ENCODE data around the gene EYA2. TPM values are rescaled to one million over a fixed set of nuclear protein-coding genes. Genes with fewer than 3 reads are reported as not detected.

Gene EYA2
- total RNA-seq, 1 experiment from 2014 or later: not detected

DNA sequence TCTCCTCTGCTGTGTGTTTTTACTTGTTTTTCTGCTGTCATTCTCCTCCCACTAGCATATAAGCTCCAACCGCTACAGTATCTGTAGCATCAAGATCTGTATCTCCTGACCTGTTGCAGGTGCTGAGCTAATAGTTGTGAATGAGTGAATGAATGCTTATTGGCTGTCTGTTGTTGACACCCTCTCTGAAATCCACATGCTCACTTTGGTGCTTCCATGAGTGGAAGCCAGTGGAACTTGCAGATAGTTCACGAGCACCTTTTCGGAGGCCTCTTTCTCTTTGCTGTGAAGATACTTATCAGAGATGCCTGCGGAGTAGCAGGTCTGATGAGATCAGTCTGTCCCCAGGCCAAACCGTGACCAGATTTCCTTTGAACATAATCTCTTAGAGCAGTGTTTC, 117.3 kb downstream of the EYA2 start:
- in situ Hi-C loops (cut with HindIII; ENCODE audit: low pct_unique_long_range_greater_than_20kb, low sequenced_read_pairs): no loop called here

DNA sequence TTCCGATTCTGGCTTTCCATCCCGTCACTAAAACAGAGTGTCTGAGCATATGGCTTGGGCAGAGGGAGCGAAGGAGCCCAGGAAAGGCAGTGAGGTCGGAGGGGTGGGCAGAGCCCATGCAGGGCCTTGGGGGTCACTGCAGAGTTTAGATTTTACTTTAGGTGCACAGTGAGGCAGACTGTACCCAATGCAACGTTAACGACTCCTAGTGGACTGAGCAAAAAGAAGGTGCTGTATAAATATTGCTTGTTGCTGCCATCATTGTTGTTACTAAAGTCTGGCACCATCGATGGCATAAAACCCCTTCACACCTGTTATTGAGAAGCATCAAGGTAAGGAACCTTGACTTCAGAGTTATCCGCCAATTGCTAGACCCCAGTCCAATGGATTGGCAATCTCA, 119.0 kb downstream of the EYA2 start:
- DNase-seq (ENCODE audit: low read depth): no peak
- in situ Hi-C loops (cut with HindIII; ENCODE audit: low pct_unique_long_range_greater_than_20kb, low sequenced_read_pairs): no loop called here

More for the DNA sequence above, 117.3 kb downstream of the EYA2 start:
- no peak for DNase-seq (ENCODE audit: low read depth)

DNA sequence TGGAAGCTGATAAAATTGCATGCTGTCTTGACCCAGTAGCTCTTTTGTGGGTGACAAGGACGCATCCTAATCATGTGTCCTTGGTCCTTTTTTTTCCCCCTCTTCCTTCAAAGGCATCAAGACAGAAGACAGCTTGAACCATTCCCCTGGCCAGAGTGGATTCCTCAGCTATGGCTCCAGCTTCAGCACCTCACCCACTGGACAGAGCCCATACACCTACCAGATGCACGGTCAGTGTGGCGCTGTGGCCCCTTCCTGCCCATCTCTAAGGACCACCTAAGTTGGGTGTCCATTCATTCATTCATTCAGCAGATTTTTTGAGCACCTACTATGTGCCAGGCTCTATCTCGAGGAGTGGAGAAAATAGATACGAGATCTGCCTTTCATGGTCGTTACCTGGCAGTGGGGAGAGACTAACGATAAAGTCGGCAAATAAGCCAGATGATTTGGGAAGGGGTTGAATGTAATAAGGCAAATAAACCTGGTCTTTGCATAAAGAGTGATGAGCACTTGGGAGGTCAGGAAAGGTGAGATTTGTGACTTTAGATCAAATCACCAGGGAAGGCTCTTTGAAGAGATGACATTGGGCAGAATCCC, 121.5 kb downstream of the EYA2 start:
- in situ Hi-C loops (cut with HindIII; ENCODE audit: low pct_unique_long_range_greater_than_20kb, low sequenced_read_pairs): no loop called here
- no peak for DNase-seq (ENCODE audit: low read depth)

DNA sequence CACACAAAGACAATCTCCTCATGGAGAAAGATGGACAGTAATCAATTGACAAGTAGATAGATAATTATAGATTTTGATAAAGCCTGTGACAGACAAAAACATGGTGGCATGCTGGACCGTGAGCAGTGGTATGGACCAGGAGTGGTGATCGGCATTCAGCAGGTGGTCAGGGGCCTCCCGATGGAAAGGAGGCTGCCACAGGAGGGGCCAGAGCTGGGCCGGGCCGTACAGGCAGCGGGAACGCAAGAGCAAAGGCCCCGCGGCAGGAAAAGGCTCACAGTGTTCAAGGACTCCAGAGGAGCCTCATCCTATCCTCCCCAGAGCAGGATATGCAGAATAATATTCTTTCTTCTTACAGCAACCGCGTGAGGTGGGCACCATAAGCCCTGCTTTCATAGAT, 123.7 kb downstream of the EYA2 start:
- in situ Hi-C loops (cut with HindIII; ENCODE audit: low pct_unique_long_range_greater_than_20kb, low sequenced_read_pairs): no loop called here
- no peak for DNase-seq (ENCODE audit: low read depth)

DNA sequence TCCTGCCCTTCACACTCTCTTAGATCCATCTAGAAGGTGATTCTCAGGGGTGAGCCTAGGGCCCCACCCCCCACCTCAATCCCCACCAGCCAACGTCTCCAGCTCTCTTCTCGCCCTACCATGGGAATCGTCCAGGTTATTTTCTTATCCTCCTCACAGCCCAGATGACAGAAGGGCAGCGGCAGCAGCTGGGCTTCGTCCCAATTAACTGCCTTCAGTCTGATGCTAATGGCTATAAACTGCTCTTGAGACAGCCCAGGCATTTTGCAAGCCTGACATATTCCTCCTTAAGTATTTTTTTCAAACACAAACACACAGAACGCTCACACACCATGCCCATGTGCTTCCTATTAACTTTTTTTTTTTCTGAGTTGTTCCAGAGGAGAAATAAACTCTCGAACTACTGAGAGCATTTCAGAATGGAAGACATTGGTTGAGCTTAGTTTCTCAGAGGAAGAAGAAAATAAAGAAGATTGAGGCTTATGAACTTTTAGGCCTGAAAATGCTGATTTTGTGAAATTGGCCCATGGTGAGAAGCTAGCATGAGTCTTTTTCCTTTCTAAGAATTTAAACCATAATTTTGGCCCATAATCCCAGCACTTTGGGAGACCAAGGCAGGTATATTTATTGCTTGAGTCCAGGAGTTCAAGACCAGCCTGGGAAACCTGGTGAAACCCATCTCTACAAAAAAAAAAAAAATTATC, 124.6 kb downstream of the EYA2 start:
- in situ Hi-C loops (cut with HindIII; ENCODE audit: low pct_unique_long_range_greater_than_20kb, low sequenced_read_pairs): no loop called here
- no peak for DNase-seq (ENCODE audit: low read depth)

DNA sequence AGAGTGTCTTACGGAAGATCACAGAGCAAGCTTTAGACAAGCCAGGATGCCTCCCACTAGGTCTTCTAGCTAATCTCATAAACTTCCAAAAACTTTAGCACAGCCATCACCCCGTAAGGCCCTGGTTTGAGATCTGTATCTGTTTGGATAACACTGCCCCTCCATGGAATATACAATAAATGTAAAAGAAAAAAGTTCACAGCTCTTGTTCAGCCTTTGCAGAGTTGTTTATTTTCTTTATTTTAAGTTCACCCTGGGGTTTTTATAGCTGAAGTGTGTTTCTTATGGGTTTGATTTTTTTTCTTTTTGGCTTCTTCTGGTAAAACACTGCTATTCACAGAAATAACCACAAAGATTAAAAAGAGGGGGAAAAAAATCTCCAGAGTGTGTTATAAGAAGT, 125.6 kb downstream of the EYA2 start:
- no peak for DNase-seq (ENCODE audit: low read depth)
- in situ Hi-C loops (cut with HindIII; ENCODE audit: low pct_unique_long_range_greater_than_20kb, low sequenced_read_pairs): no loop called here

DNA sequence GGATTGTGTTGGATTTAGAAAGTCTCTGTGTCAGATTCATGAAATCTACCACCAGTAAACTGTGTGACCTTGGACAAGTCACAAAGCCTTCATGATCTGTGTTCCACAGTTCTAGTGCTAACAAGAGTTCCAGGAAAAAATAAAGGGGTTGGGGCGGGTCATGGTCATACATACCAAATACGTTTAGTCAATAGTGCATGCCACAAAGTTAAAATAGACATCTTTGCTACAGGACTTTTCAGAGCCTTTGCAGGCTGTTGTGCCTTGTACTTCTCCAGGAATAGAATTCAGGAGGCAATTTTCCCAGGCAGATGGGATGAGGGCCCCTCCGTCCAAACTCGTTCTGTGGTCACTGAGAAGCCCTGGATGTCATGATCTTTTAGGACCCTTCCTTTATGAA, 127.2 kb downstream of the EYA2 start:
- in situ Hi-C loops (cut with HindIII; ENCODE audit: low pct_unique_long_range_greater_than_20kb, low sequenced_read_pairs): no loop called here
- DNase-seq (ENCODE audit: low read depth): no peak

DNA sequence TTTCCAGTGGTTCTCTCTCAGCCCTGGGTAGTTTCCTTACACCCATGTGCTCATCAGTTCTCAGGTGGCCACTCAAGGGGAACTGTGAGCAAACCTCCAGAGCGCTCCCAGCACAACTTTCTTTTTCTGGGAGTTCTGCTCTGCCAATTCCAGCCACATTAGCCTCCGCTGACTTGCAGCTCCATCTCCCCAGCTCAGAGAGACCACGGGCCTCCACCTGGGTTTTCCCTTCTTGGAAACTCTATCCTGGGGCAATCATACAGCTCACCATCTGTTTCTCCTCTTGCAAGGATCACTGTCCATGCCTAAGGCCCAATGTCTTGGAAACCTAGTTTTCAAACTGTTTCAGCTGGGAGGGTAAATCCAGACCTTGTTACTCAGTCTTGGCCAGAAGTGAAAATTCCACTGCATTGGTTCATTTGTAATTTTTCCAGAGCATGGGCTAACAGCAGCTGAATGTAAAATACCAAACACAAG, 129.9 kb downstream of the EYA2 start:
- DNase-seq (ENCODE audit: low read depth): peak; percentile 62
- in situ Hi-C loops (cut with HindIII; ENCODE audit: low pct_unique_long_range_greater_than_20kb, low sequenced_read_pairs): no loop called here

DNA sequence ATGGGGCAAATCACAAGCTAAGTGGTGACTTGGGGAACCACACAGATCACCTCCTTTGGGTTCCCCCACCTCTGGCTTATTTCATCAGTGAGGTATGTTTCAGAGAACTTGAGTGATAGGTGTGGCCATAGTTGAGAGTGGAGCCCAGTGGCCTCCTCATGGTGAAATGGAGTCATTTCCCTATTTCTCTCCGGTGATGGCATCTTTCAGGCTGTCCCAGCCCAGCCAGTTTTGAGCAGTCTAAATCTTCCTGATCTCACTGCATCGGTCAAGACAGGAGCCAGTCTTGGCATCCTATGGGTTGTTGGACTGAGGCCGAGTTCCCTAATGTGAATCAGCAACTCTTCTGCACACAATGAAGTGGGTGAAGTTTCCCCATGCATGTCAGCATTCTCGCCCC, 132.4 kb downstream of the EYA2 start:
- DNase-seq (ENCODE audit: low read depth): no peak
- in situ Hi-C loops (cut with HindIII; ENCODE audit: low pct_unique_long_range_greater_than_20kb, low sequenced_read_pairs): no loop called here

DNA sequence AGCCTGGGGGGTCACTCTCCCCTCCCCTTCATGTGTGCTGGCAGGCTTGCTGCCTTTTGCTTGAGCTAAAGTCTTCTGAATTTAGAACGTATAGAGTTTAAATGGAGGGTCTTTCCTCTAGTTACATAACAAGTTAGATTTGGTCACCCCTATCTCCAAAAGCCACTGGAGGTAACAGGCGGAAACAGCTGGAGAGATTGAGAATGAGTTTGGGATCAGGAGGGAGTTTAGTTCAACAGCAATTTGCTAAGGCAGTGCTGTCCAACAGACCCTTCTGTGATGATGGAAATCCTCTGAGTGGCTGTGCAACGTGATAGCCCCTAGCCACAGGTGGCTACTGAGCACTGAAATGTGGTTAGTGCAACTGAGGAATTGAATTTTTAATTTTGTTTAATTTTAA, 132.8 kb downstream of the EYA2 start:
- in situ Hi-C loops (cut with HindIII; ENCODE audit: low pct_unique_long_range_greater_than_20kb, low sequenced_read_pairs): no loop called here
- DNase-seq (ENCODE audit: low read depth): no peak

DNA sequence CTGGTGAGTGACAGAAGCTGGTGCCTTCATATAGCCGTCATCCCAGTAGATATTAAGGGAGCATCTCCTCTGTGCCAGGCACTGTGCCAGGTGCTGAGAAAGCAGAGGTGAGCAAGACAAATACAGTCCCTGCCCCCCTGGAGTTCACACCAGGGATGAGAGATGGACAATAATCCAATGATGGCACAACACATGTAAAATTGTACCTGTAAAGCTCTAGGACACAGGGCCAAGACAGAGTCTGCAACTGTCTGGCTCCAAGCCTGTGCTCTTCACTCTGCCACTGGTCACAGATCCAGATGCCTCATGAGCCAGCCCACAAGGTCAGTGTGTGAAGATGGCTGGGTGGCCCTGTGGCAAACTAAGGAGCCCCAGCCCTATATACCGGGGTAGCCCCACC, 133.8 kb downstream of the EYA2 start:
- DNase-seq (ENCODE audit: low read depth): no peak
- in situ Hi-C loops (cut with HindIII; ENCODE audit: low pct_unique_long_range_greater_than_20kb, low sequenced_read_pairs): no loop called here

DNA sequence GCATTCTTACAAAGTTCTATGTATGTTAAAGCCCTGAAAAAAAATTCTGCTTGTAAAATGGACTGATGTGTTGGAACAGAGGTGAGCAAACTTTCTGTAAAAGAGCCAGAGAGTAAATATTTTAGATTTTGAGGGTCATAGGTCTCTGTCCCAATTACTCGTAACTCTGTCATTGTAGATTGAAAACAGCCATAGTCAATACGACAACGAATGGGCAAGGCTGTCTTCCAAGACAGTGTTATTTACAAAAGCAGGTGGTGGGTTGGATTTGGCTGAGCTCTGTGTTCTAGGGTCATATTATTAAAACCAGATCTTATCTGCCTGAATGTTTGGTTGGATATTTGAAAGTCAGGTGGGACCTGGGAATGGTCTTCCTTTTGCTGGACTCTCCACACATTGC, 135.2 kb downstream of the EYA2 start:
- in situ Hi-C loops (cut with HindIII; ENCODE audit: low pct_unique_long_range_greater_than_20kb, low sequenced_read_pairs): no loop called here
- no peak for DNase-seq (ENCODE audit: low read depth)

DNA sequence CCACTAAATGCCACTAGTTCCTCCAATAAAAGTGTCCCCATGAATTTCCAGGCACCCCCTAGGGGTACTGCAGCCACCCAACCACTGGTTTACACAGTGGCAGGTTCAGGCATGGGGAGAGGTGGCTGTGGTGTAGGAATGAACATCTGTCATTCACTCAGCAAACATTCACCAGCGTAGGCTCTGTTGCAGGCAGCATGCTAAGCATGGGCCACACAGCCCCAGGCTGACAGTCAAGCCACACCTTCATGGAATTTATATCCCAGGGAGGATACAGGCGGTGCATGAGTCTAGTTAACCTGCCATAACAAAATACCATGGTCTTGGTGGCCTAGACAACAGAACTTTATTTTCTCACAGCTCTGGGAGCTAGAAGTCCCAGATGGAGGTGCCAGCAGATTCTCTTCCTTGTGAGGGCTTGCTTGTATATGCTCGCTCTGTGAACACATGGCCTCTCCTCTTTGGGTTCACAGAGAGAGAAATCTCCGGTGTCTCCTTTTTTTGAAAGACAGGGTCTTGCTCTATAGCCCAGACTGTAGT, 135.7 kb downstream of the EYA2 start:
- DNase-seq (ENCODE audit: low read depth): no peak
- in situ Hi-C loops (cut with HindIII; ENCODE audit: low pct_unique_long_range_greater_than_20kb, low sequenced_read_pairs): no loop called here

DNA sequence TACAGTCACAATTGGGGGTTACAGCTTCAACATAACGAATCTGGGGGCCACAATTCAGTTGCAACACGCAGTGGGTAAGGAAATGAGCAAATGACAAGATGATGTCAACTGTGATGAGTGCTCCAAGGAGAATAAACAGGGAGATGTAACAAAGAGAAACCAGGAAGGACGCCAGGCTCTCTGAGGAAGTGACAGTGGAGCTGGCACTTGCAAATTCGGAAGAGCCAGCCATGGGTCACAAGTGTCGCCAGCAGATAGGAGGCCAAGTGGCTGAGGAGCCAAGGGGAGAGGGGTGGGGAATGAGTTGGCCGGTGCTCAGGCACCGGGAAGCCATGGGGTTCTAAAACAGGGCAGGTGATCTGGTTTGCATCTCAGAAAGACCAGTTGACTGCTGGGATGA, 136.4 kb downstream of the EYA2 start:
- in situ Hi-C loops (cut with HindIII; ENCODE audit: low pct_unique_long_range_greater_than_20kb, low sequenced_read_pairs): no loop called here
- DNase-seq (ENCODE audit: low read depth): no peak

DNA sequence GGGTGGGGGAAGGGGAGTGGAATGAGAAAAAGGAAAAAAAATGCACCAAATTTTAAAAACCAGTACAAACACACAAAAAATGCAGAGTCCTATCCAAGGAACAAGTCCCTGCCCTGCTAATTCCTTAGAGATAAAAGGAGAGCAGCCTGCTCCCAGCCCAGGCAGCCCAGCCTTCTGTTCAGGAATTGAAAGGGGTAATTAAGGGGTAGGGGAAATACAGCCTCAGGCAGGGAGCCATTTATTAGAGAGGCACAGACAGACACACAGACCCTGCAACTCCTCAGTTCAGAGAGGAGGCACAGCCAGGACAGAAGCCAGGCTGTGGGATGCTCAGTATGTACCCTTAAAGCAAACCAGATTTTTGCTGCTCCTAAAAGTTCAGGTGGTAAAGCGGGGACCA, 137.2 kb downstream of the EYA2 start:
- no peak for DNase-seq (ENCODE audit: low read depth)
- in situ Hi-C loops (cut with HindIII; ENCODE audit: low pct_unique_long_range_greater_than_20kb, low sequenced_read_pairs): no loop called here

DNA sequence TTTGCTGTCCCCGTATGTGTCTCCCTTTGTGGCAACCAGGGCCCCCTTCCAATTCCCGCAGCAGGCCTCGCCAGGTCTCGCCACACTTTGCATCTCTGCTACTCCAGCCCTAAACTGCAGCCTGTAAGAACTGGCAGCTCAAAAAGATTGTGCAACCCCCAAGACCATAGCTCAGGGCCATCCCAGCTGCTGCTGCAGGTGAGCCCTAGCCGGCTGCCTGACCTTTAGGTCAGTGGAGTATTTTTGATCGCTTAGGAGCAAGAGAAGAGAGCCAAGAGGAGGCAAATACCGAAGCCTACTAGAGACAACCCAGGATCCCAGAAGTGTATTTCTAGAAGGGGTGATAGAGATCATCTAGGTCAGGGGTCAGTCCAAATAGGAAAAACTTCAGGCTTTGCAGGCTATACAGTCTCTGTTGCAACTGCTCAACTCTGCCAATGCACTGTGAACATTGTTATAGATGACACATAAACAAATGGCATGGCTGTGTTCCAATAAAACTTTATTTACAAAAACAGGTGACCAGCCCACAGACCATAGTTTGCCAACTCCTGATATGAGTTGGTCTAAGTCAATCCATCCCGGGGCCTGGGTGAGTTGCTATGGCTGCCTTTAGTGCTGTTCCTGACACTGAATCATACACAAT, 138.4 kb downstream of the EYA2 start:
- in situ Hi-C loops (cut with HindIII; ENCODE audit: low pct_unique_long_range_greater_than_20kb, low sequenced_read_pairs): no loop called here
- DNase-seq (ENCODE audit: low read depth): no peak

DNA sequence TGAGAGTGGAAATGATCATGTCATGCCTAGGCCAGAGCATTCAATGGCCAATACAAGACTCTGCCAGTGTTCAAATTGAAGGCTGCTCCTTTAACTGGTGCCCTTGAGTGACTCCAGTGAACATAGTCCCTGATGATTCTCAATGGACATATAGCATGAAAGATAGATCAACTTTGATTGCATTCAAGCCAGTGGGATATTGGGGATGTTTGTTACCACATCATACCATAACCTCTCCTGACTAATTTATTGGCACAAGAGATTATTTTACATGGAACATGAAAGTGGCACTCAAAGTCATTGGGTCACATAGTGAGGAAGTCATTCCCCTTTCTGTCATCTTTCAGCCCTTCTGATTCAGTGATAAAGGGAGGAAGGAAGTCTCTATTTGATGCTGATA, 139.0 kb downstream of the EYA2 start:
- DNase-seq (ENCODE audit: low read depth): no peak
- in situ Hi-C loops (cut with HindIII; ENCODE audit: low pct_unique_long_range_greater_than_20kb, low sequenced_read_pairs): no loop called here

DNA sequence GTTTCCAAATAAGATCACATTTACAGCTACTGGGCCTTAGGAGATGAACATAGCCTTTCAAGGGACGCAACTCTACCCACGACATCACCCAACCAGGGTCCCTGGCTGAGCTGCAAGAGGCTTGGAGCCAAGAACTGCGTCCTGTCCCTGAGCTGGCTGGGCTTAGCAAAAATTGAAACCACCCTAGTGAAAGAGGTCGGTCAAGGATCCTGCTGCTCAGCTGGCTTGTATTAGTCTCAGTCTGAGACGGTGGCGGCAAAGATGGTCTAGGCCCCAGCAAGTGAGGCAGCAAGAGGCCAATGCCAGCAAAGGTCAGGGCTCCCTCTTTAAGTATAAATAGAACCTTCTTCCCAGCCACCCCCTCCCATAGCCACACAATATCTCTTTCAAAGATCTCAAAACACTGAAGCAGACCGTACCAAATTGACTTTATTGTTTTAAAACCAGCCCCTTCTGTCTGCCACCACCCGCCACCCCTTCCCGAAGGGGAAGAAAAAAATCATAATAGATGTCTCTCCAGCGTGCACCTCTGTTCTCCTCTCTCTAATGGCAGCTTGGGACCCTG, 140.5 kb downstream of the EYA2 start:
- no peak for DNase-seq (ENCODE audit: low read depth)
- in situ Hi-C loops (cut with HindIII; ENCODE audit: low pct_unique_long_range_greater_than_20kb, low sequenced_read_pairs): no loop called here
